SK-N-MC (cell line): Measurements from ENCODE around the gene LILRB4.

ENCODE experiments used
- EZH2 ChIP-seq: fragments of 200-600 bp; sonication (generic); IDR thresholded peaks from one replicate; pipeline ENCODE4 v1.6.1; 2017; ENCODE audit warnings: antibody characterized with exemption
- FOXP2 ChIP-seq: optimal IDR thresholded peaks from 2 replicates; pipeline ENCODE3; 2011; ENCODE audit warnings: mild to moderate bottlenecking, moderate library complexity; ENCODE audit not compliant: insufficient read depth; ENCODE audit errors: extremely low read length, control extremely low read depth
- POLR2AphosphoS5 ChIP-seq: IDR thresholded peaks from 2 replicates; pipeline ENCODE4 v1.6.1; 2012; ENCODE audit warnings: mild to moderate bottlenecking, low read depth, low read length, borderline replicate concordance

DNA sequence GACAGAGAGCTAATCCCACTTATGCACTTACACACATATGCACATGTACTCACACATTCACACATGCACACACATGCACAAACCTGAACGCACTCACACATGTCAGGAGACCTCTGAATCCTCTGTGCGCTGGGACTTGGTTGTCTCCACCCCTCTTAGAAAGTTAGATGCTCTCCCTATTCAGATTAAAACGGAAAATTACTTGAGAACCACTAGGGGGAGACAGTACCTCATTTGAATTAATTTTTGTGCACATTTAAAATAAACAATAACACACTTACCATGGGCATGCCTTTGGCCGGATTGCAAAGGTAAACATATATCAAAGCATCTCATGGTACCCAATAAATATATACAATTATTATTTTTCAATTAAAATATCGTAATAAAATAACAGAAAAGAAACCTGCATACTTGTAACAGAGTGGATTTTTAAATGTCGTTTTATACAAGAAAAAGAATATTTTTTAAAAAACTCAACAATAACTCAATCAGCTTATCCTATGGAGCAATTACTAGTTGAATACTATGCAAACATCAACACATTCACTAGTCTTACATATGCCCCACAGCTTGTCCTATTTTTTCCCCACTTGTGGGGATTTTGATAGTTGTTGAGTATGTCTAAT, 9.5 kb upstream of the LILRB4 start:
- TF ChIP-seq EZH2 (no peak), POLR2AphosphoS5 (no peak), FOXP2 (no peak)
